Dermis blood vessel endothelial cell (primary cell): ENCODE results near the gene MPPED2. TPM values are rescaled to one million over a fixed set of nuclear protein-coding genes. Genes with fewer than 3 reads are reported as not detected.

Experiments
- DNase-seq: peaks from one replicate; pipeline ENCODE4 v3.0.0; 2010
- total RNA-seq: library from RNA; depleted of rRNA; stranded (reverse); fragments of >200 nt; gene quantifications from 2 replicates; pipeline ENCODE4 v1.2.3, GENCODE V29; 2014

The MPPED2 gene
- total RNA-seq, 1 donor from 2014 or later: 0.85 TPM

DNA sequence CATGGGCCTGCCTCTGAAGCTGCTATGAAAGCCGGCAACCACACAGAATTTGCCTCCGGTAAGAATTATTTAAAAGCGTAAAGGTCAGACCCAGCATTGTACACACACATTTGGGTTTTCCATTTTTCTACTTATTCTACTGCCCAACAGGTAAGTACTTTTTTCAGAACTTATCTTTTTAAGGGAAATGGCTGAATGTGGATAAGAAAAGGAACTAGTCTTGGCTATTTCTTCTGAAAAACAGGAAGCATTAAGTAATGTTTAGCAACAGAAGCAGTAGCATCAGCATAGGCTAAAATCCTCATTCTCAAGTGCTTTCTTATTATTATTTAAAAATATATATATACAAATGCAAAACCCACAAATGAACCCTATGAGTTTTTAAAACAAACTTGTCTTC, 103.1 kb downstream of the MPPED2 start:
- no peak for DNase-seq

- no peak for DNase-seq
These were observed 104.4 kb downstream of the MPPED2 start for GRCh38 chr11:30481796-30482195.

- DNase-seq: no peak
These were observed 104.8 kb downstream of the MPPED2 start for GRCh38 chr11:30481330-30481729.

DNA sequence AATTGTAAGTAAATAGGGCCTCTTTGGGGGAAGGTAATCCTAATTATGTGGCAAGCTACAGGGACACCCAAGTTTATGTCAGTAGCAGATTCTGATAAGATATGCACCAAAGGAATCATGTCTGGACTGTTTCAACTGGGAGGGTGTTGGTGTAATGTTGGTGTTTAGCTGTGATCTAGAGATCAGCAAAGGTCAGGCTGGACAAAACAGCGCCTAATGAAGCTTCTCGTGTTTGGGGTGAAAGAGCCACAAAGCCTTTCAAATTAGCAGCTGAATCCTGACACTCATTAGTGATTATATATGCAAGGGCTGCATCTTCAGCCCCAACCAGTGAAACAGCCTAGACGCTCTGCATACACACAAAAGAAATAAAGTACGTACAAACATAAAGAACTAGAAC, 106.3 kb downstream of the MPPED2 start:
- no peak for DNase-seq

DNA sequence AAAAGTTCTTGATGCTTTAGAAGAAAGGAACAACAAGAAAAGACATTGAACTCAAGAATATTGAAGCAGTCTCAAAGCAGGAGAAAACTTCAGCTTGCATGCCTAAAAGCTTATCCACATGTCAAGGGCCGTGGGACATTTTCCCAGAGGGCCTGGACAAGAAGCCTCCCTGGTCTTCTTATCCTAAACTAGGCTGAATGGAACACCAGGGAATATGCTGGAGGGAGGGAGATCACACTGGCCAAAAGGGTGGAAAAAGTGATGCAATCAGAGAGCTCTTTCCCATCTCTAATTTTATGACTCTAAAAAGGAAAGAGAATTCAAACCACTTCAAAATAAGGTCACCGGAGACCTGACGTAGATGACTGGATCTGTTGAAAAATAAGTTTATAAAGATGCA, 107.2 kb downstream of the MPPED2 start:
- DNase-seq: no peak

DNA sequence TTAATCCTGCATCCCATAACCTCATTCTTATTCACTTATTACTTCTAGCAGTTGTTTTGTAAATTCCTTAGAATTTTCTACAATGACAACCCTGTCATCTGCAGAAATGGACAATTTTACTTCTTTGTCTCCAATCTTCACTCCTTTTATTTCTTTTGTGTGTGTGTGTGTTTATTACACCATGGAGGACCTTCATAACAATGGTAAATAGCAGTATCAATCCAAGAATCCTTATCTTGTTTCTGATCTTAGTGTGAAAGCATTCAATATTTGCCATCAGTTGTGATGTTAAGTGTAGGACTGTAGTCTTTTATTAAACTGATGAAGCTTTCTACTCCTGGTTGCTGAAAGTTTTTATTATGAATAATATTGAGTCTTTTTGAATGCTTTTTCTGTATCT, 109.1 kb downstream of the MPPED2 start:
- no peak for DNase-seq

DNA sequence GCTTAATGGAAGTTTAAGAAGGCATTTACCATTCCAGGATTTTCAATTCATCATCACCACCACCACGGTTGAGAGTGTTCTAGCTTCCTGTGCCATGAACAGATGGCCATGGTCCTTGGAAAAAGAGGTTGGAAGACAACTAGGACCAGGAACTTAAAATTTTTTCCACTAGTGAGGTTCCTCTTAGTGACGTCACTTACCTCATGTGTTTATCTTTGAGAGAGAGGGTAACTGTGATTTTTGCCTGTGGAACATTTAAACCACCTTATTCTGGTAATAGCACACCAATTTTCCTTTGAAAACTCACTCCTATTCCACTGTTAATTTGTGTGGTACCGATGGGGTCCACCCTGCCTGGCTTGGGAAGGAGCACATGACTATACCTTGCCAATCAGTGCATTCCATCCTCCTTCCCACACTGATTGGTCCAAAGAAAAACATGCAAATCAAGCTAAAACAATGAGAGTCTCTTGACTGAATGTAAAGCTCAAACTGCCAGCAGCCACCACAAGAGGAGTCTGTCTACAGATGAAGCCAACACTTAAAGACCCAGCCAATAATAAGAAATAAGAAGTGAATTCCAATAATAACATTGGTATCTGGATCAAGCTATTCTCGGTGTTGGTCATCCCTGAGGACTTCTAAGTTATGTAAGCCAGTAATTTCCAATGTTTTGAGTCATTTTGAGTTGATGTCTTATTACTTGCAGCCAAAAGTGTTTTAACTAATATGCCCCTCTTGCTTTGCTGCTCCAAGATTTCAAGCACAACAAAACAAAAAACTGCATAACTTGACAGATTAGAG, 111.8 kb downstream of the MPPED2 start:
- no peak for DNase-seq

GRCh38 chr11:30471244-30471643, 114.9 kb downstream of the MPPED2 start:
- DNase-seq: no peak

DNA sequence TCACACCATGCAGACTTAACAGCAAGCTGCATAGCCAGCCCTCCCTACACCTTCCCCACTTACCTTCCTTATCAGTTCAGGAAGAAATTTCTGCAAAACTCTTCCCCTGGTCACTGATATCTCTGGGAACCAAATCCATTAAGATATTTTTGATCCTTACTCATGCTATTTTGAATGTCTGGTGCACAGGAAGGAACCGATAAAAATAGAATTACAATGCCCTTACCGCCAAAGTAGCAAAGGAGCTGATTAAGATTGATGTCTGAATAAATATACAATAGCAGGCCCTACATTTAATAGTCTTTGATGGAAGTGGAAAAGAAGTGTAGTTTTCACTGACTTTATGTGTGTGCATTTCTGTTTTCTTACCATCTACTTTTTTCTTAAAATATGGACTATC, 117.3 kb downstream of the MPPED2 start:
- peak; percentile 39 for DNase-seq

DNA sequence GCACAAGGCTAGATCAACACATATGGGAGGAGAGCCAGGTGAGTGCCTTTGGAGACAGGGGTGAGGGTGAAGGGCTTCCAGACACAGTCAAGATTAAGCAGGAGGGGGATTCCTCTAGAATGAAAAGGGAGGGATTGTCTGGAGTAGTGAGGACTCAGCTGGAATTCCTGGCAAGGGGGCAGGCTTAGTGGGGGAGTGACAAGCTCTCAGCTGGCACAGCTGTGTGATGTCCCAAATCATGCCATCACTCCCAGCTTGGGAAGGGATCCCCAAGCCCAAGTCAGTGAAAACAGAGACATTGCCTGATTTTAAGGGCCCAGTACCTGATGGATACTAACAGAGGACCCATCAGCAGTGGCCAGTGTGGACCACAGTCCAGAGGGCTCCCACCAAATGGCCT, 119.0 kb downstream of the MPPED2 start:
- no peak for DNase-seq

DNA sequence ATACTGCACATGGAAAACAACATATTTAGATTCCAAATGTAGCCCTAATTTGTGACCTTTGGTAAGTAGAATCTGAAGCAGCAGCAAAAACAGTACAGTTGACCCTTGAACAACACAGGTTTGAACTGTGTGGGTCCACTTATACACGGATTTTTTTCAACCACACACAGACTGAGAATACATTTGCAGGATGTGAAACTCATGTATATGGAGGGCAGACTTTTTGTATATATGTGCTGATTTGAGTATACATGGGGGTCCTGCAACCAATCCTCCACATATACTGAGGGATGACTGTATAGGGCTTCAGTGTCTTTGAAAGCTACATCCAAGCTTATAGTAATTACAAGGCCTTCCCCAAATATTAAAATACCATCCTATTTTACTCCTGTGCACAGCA, 120.5 kb downstream of the MPPED2 start:
- no peak for DNase-seq

DNA sequence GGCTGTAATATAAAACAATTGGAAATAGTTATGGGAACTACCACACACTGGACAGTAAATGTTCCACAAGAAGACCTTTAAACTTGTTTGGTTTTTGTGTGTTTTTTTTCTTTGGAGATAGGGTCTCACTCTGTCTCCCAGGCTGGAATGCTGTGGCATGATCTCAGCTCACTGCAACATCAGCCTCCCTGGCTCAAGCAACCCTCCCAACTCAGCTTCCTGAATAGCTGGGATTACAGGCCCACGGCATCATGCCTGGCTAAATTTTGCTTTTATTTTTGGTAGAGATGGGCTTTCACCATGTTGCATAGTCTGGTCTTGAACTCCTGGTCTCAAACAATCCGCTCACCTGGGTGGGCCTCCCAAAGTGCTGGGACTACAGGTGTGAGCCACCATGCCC, 121.0 kb downstream of the MPPED2 start:
- no peak for DNase-seq

- DNase-seq: no peak
These were observed 122.9 kb downstream of the MPPED2 start for GRCh38 chr11:30463266-30463665.

GRCh38 chr11:30462421-30462820, 123.7 kb downstream of the MPPED2 start:
- no peak for DNase-seq

- DNase-seq: no peak
These were observed 126.3 kb downstream of the MPPED2 start for GRCh38 chr11:30459821-30460220.

DNA sequence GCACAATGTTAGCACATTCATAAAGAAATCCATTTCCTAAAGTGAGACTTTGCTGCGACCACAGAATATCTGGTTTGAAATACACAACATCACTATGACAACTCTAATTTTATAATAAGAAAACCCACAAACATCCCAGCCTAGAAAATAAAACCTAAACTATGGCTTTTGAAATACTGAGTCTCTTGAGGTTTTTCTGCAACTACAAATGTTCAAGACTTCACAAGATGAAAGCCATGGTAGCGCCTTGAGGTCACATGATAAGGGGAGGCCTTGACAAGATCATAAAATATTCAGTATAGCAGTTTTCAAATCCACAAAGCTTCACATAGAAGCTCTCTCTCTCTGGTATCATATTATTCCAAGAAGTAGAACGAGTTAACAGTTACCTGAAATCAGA, 126.8 kb downstream of the MPPED2 start:
- no peak for DNase-seq

DNA sequence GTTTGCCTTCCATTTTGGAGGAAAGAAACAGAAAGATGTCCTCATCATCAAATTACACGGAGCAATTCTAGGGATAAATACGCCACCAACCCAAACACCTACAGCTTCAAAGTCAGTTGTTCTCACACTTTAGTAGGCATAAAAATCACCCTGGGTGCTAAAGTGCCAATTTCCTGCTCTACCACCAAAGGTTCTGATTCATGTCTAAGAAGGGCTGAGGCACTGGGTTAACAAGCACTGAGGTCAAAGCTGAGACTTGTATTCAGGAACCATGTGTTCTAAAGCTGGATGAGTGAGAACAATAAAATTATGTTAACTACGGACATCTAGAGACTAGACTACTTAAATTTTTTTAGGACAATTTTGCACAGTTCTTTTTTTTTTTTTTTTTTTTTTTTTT, 127.6 kb downstream of the MPPED2 start:
- DNase-seq: no peak

- DNase-seq: no peak
These were observed 129.1 kb downstream of the MPPED2 start for GRCh38 chr11:30457087-30457486.

GRCh38 chr11:30455025-30455424, 131.1 kb downstream of the MPPED2 start:
- no peak for DNase-seq

DNA sequence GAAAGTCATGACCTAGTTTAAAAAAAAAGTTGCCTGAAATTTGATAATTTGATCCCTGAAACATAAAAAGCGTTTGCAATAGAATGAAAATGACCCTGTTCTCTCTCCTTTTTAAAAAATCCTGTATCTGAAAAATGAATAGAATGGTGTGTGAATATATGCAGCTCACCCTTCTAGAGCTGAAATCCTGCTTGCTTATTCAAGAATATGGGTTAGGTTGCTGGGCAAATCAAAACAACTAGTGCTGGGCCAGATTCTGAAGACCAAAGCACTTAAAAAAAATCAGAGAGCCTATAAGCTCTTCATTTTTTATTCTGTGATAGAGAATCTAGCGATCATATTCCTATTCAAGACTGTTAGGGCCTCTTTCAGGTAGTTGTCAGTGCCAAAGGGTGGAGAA, 131.6 kb downstream of the MPPED2 start:
- DNase-seq: no peak

DNA sequence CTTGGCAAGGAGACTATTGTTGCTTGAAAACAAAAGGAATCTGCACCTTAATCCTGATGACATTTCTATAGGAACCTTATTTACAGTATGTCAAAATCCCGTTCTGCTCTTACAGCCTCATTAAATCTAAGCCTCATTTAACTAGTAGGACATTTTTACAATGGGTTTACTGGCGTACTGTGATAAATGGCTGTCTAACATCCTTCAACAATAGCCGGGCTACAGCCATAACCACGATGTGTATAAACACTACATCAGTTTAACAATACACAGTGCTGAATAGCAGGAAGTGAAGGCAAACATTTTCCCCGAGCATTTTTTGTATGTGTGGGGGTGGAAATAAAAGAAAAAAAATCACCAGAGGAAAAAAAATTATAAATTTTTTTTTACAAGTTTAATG, 132.0 kb downstream of the MPPED2 start:
- peak; percentile 42 for DNase-seq

GRCh38 chr11:30453705-30454104, 132.4 kb downstream of the MPPED2 start:
- DNase-seq: no peak

GRCh38 chr11:30452842-30453241, 133.3 kb downstream of the MPPED2 start:
- DNase-seq: no peak

GRCh38 chr11:30452114-30452513, 134.0 kb downstream of the MPPED2 start:
- DNase-seq: no peak

- no peak for DNase-seq
These were observed 134.5 kb downstream of the MPPED2 start for GRCh38 chr11:30451626-30452025.
